IMR-90 (cell line): ENCODE data around the gene SRPK2.

Source experiments
- CTCF ChIP-seq: conservative IDR thresholded peaks from 2 replicates; pipeline ENCODE4 v1.5.1; 2012; ENCODE audit warnings: mild to moderate bottlenecking, low read depth, low read length, improper control_type of control experiment
- NFE2L2 ChIP-seq: fragments of 150-350 bp; IDR thresholded peaks from 2 replicates; pipeline ENCODE4 v1.6.1; 2016; ENCODE audit warnings: low read depth, mild to moderate bottlenecking, low read length
- POLR2A ChIP-seq: IDR thresholded peaks from 2 replicates; pipeline ENCODE4 v1.6.1; 2012; ENCODE audit warnings: mild to moderate bottlenecking, low read depth, low read length
- RFX5 ChIP-seq: IDR thresholded peaks from 2 replicates; pipeline ENCODE4 v1.8.0; 2012; ENCODE audit warnings: low read depth, mild to moderate bottlenecking, low read length, moderate library complexity

GRCh38 chr7:105127179-105127578, 261.5 kb downstream of the SRPK2 start:
- no peak for TF ChIP-seq POLR2A
- TF ChIP-seq CTCF, result no peak
- TF ChIP-seq RFX5, result no peak
- no peak for TF ChIP-seq NFE2L2
